Hair follicle dermal papilla cell (primary cell): ENCODE results near the gene SLC12A8. TPM values are rescaled to one million over a fixed set of nuclear protein-coding genes. Genes with fewer than 3 reads are reported as not detected.

Experiments used
- small RNA-seq: library from RNA; depleted of rRNA; stranded (forward); fragments of <200 nt; gene quantifications from one replicate; pipeline ENCODE3, GENCODE V24; 2012
- total RNA-seq: library from RNA; depleted of rRNA; stranded (reverse); fragments of >200 nt; gene quantifications from 2 replicates; pipeline ENCODE4 v1.2.3, GENCODE V29; 2012

Gene SLC12A8
- 7.3 and 9.7 TPM in 2 replicates for total RNA-seq

GRCh38 chr3:125212509-125213363 lies at the start of gene SLC12A8:
SLC12A8 (minus strand) TSS chr3:125212748; CDS start chr3:125211349, 1,399 bp downstream.

DNA sequence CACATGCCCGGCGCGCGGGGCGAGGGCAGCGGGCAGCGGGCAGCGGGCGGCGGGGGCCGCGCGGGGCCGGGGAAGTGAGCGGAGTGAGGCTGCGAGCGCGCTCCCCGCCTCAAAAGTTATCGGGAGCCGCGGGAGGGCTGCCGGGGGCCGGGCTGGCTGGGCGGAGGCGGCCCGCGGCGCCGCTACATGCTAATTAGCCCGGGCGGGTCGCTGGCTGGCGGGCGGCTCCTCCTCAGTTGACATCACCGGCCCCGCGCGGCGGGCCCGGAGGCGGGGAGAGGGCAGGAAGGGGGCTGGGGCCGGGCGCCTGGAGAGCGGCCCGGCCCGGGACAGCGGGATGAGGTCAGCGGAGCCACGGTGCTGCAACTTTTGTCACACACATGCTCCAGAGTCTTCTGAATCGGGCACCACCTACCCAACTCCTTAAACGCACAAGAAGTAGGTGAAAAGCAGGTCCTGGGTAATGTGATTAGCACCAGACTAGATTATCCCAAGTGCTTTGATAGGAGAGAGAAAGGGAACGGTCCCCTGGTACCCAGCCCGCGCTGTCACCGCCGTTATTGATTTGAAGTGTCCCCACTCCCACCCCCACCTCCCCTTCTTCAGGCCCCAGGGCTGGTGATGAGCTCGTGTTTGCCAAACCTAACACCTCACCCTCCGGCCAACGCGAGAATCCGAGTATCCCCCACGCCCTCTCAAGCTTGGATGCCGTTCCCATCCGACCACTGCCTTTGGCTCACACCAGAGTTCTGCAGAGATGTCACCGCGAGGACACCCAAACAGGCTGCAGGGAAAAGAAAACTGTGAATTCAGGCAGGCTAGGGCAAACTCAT lies 156.4 kb downstream of the SLC12A8 start, which contains the start of gene HEG1:
TSS of gene HEG1 (minus strand) at position 85 of the 833 bp plus-strand sequence. CDS start 107 bp downstream, outside the sequence.

Small RNA genes within 50 kb of the gene (small RNA-seq; reads per million reads assigned to genes)
- not detected for gene MIR5092
- gene RNA5SP137 = not detected
- gene RNU6-230P = not detected

Other genes starting within 250 kb of the SLC12A8 start
- gene HEG1, start 156.8 kb downstream of the SLC12A8 start, total RNA-seq = 95.2 and 160 TPM in 2 replicates
- 38.0 and 44.6 TPM in 2 replicates for gene ZNF148, start 162.6 kb upstream of the SLC12A8 start, total RNA-seq